H1 (cell line): Measurements from ENCODE around the gene SLC38A10. TPM values are rescaled to one million over a fixed set of nuclear protein-coding genes. Genes with fewer than 3 reads are reported as not detected.

ENCODE experiments used
- CTCF ChIA-PET: fragments of 300-600 bp; sonication (Branson Sonifier 250); formaldehyde crosslinking; loops from one replicate; lab custom pipeline; 2021; ENCODE audit not compliant: partially characterized antibody; lab: Charles Lee
- POLR2A ChIA-PET: fragments of 300-600 bp; sonication (Branson Sonifier 250); formaldehyde crosslinking; loops from one replicate; lab custom pipeline; 2021; ENCODE audit warnings: inconsistent platforms; ENCODE audit not compliant: partially characterized antibody; lab: Charles Lee
- DNase-seq, 2 experiments: peaks; one replicate each; pipeline versions ENCODE4 v3.0.0 to v3.0.0-alpha.2; 2010 to 2022; ENCODE audit warnings: low spot score in 2 of 2, low read depth in 1 of 2, mixed read lengths in 1 of 2
- FAIRE-seq: peaks from 2 replicates; lab custom pipeline; 2011; peaks lifted over from hg19 to GRCh38; lab: Jason Lieb, UNC
- H2AFZ ChIP-seq: 2 replicates; pipeline ENCODE4 v1.8.1; 2012; ENCODE audit warnings: low read length, inconsistent platforms
- H2AK5ac ChIP-seq: 2 replicates; pipeline ENCODE4 v1.6.1; 2013; ENCODE audit warnings: low read depth, low read length
- H2BK120ac ChIP-seq: replicated peaks from 2 replicates; pipeline ENCODE3; 2013; ENCODE audit warnings: low read depth, low read length, inconsistent platforms
- H2BK12ac ChIP-seq: 2 replicates; pipeline ENCODE4 v1.6.1; 2013; ENCODE audit warnings: low read depth, low read length
- H2BK15ac ChIP-seq: 2 replicates; pipeline ENCODE4 v1.6.1; 2013; ENCODE audit warnings: low read length
- H2BK20ac ChIP-seq: 2 replicates; pipeline ENCODE4 v1.6.1; 2013; ENCODE audit warnings: low read length
- H2BK5ac ChIP-seq: 2 replicates; pipeline ENCODE4 v1.6.1; 2013; ENCODE audit warnings: low read depth, low read length
- H3K14ac ChIP-seq: 2 replicates; pipeline ENCODE4 v1.6.1; 2013; ENCODE audit warnings: inconsistent platforms; ENCODE audit not compliant: insufficient read length
- H3K18ac ChIP-seq: 2 replicates; pipeline ENCODE4 v1.6.1; 2013; ENCODE audit warnings: low read length; ENCODE audit errors: extremely low read depth
- H3K23ac ChIP-seq: 2 replicates; pipeline ENCODE4 v1.6.1; 2013; ENCODE audit warnings: inconsistent platforms; ENCODE audit not compliant: insufficient read length
- H3K23me2 ChIP-seq: 2 replicates; pipeline ENCODE4 v1.6.1; 2013; ENCODE audit warnings: low read depth, low read length
- H3K27ac ChIP-seq: 2 replicates; pipeline ENCODE4 v1.6.1; 2011; ENCODE audit warnings: low read depth, low read length, inconsistent platforms
- H3K27me3 ChIP-seq, 4 experiments: replicated peaks in 1 of 4; 1 replicate in 1 of 4; 2 replicates in 3 of 4; pipeline versions ENCODE4 v1.6.1 to v1.8.1; 2011 to 2013; ENCODE audit warnings: low read length in 3 of 4, mild to moderate bottlenecking in 3 of 4, inconsistent platforms in 2 of 4, mixed read lengths in 2 of 4, moderate library complexity in 1 of 4; ENCODE audit not compliant: control insufficient read depth in 3 of 4, insufficient read depth in 3 of 4; ENCODE audit errors: extremely low read depth in 1 of 4
- H3K36me3 ChIP-seq, 4 experiments: 2 replicates each; pipeline versions ENCODE4 v1.6.1 to v1.8.1; 2011 to 2013; ENCODE audit warnings: mild to moderate bottlenecking in 4 of 4, low read length in 3 of 4, moderate library complexity in 2 of 4, control low read depth in 1 of 4, inconsistent platforms in 1 of 4; ENCODE audit not compliant: insufficient read depth in 4 of 4, control insufficient read depth in 2 of 4
- H3K4ac ChIP-seq: replicated peaks from 2 replicates; pipeline ENCODE3; 2013; ENCODE audit warnings: low read length, low read depth, mixed read lengths, inconsistent platforms; ENCODE audit not compliant: insufficient read length
- H3K4me1 ChIP-seq, 4 experiments: replicated peaks in 1 of 4; 1 replicate in 1 of 4; 2 replicates in 3 of 4; pipeline versions ENCODE4 v1.6.1 to v1.8.1; 2011 to 2013; ENCODE audit warnings: low read length in 3 of 4, inconsistent platforms in 2 of 4, mixed read lengths in 1 of 4; ENCODE audit not compliant: insufficient read depth in 4 of 4, control insufficient read depth in 3 of 4
- H3K4me2 ChIP-seq, 2 experiments: 2 replicates each; pipeline versions ENCODE4 v1.6.1 to v1.8.1; 2011 to 2013; ENCODE audit warnings: low read depth in 2 of 2, low read length in 2 of 2, control low read depth in 1 of 2, inconsistent platforms in 1 of 2, mild to moderate bottlenecking in 1 of 2; ENCODE audit not compliant: insufficient read depth in 1 of 2
- H3K4me3 ChIP-seq, 4 experiments: fragments of 200-600, 300-600 bp in 1 of 4; sonication (generic), shearing (Covaris generic), sonication (Bioruptor Twin) in 1 of 4; 2 replicates each; pipeline versions ENCODE4 v1.5.1 to v1.8.1; 2011 to 2016; ENCODE audit warnings: low read length in 4 of 4, low read depth in 3 of 4, control low read depth in 2 of 4, inconsistent platforms in 2 of 4, mild to moderate bottlenecking in 2 of 4, mixed read lengths in 1 of 4, moderate library complexity in 1 of 4; ENCODE audit not compliant: insufficient read depth in 2 of 4; ENCODE audit errors: extremely low read depth in 1 of 4
- H3K56ac ChIP-seq: replicated peaks from 2 replicates; pipeline ENCODE3; 2013; ENCODE audit warnings: low read depth, mild to moderate bottlenecking, mixed read lengths, low read length, inconsistent platforms; ENCODE audit not compliant: insufficient read length
- H3K79me1 ChIP-seq: 2 replicates; pipeline ENCODE4 v1.6.1; 2013; ENCODE audit warnings: low read depth, low read length, control low read depth
- H3K79me2 ChIP-seq, 2 experiments: 2 replicates each; pipeline versions ENCODE4 v1.6.1 to v1.8.1; 2012 to 2013; ENCODE audit warnings: low read length in 2 of 2, mild to moderate bottlenecking in 2 of 2, inconsistent platforms in 1 of 2; ENCODE audit not compliant: insufficient read depth in 2 of 2, control insufficient read depth in 1 of 2
- H3K9ac ChIP-seq, 4 experiments: replicated peaks in 1 of 4; 1 replicate in 1 of 4; 2 replicates in 3 of 4; pipeline versions ENCODE4 v1.6.1 to v1.8.1; 2011 to 2013; ENCODE audit warnings: low read depth in 3 of 4, low read length in 3 of 4, control low read depth in 2 of 4, mild to moderate bottlenecking in 2 of 4, moderate library complexity in 2 of 4, inconsistent platforms in 1 of 4; ENCODE audit errors: extremely low read depth in 1 of 4
- H3K9me3 ChIP-seq, 2 experiments: 2 replicates each; pipeline versions ENCODE4 v1.6.1 to v1.8.1; 2012 to 2013; ENCODE audit warnings: mild to moderate bottlenecking in 2 of 2, moderate library complexity in 2 of 2, control low read depth in 1 of 2, inconsistent platforms in 1 of 2, low read depth in 1 of 2, low read length in 1 of 2, mixed read lengths in 1 of 2; ENCODE audit not compliant: insufficient read depth in 2 of 2
- H4K20me1 ChIP-seq, 2 experiments: replicated peaks in 1 of 2; 2 replicates each; pipeline versions ENCODE3 to v1.8.1; 2011 to 2013; ENCODE audit warnings: inconsistent platforms in 2 of 2, low read length in 2 of 2, mild to moderate bottlenecking in 1 of 2; ENCODE audit not compliant: insufficient read depth in 2 of 2, control insufficient read depth in 1 of 2
- H4K5ac ChIP-seq: 2 replicates; pipeline ENCODE4 v1.6.1; 2013; ENCODE audit warnings: low read length, low read depth, mixed read lengths, inconsistent platforms; ENCODE audit not compliant: insufficient read length
- H4K8ac ChIP-seq: 2 replicates; pipeline ENCODE4 v1.8.0; 2013; ENCODE audit warnings: mild to moderate bottlenecking, moderate library complexity, low read length, inconsistent platforms; ENCODE audit not compliant: insufficient read depth; ENCODE audit errors: extremely low read depth
- H4K91ac ChIP-seq: replicated peaks from 2 replicates; pipeline ENCODE3; 2013; ENCODE audit warnings: low read length, mixed read lengths, inconsistent platforms; ENCODE audit not compliant: insufficient read length
- PHF8 ChIP-seq: fragments of 200-600 bp; sonication (generic); conservative IDR thresholded peaks from 2 replicates; pipeline ENCODE4 v1.7.1; 2012; ENCODE audit warnings: low read depth, mild to moderate bottlenecking, inconsistent platforms, low read length, moderate library complexity
- SP2 ChIP-seq: IDR thresholded peaks from 2 replicates; pipeline ENCODE4 v1.6.1; 2012; ENCODE audit warnings: mild to moderate bottlenecking, low read length, inconsistent platforms
- WGBS, 2 experiments: shearing (Covaris generic) in 1 of 2; methylation state at CpG; one replicate each; pipeline versions ENCODE4 v1.1.6 to v1.1.7; 2013 to 2015; ENCODE audit warnings: low lambda C conversion rate in 2 of 2, mixed read lengths in 2 of 2, inconsistent platforms in 1 of 2, low coverage in 1 of 2, missing lambda C conversion rate in 1 of 2; ENCODE audit not compliant: insufficient replicate concordance in 2 of 2, insufficient coverage in 1 of 2, insufficient read length in 1 of 2; ENCODE audit errors: extremely low coverage in 1 of 2, missing lambda C conversion rate in 1 of 2; 5-methylcytosine and 5-hydroxymethylcytosine counted together
- polyA plus RNA-seq, 7 experiments: library from polyadenylated mRNA; depleted of rRNA in 3 of 7; stranded (reverse) in 5 of 7; unstranded in 2 of 7; fragments of >200 nt in 5 of 7; fragments of 200-250 nt in 2 of 7; gene quantifications; 1 replicate in 5 of 7; 2 replicates in 1 of 7; 4 replicates in 1 of 7; pipeline versions ENCODE4 v1.2.1 to v1.2.3, GENCODE V29; 2011 to 2013; ENCODE audit warnings: missing spikeins in 2 of 7, mixed read lengths in 2 of 7
- total RNA-seq: library from RNA; stranded (reverse); fragmentation: NEBNext Ultra II Directional; extraction: Animal tissue kit (Norgen Biotek cat#: 25700); gene quantifications from 2 replicates; pipeline ENCODE4 v1.2.1, GENCODE V29; 2021

The SLC38A10 gene
- total and polyA plus RNA-seq, 2 of the 8 experiments (the other 6 are each of a cell fraction or from before 2014, with no cell fraction given): 26.4 to 41.0 TPM

DNA sequence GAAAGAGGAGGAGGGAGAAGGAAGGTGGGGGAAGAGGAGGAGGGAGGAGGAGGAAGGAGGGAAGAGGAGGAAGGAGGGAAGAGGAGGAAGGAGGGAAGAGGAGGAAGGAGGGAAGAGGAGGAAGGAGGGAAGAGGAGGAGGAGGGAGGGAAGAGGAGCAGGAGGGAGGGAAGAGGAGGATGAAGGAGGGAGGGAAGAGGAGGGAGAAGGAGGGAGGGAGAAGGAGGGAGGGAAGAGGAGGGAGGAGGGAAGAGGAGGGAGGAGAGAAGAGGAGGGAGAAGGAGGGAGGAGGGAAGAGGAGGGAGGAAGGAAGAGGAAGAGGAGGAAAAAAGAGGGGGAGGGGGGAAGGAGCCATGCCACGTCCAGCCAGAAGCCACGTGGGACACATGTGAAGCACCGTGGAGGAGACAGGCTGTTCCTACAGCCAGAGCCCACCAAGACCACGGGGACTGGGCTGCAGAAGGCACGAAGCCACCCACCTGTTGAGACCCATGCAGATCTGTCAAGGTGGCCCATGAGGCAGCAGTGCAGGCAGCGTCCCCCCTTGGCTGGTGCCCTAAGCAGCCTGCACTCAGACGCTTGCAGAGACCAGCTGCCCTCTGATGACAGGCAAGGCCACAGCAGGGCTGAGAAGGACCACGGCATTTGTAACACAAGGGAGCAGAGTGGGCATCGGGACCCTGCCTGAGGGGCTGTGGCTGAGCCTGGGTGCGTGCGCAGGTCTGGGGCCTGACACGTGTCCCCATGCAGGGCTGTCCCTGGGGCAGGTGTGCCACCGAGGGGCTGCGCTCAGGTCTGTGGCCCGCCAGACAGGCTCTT lies 45.7 kb downstream of the SLC38A10 start:
- no peaks in the 10 kb centered on the region for H3K27me3 ChIP-seq
- peaks cover 6% of the 10 kb centered on the region; the same call in 1 of the 2 replicates for H3K23me2 ChIP-seq
- no peak overlapping the region for H2BK20ac ChIP-seq
- no peak overlapping the region for H2AK5ac ChIP-seq
- TF ChIP-seq PHF8: no peak
- TF ChIP-seq SP2: no peak
- DNase-seq (no peak), FAIRE-seq (peak; percentile 87)
- ChIA-PET POLR2A (interaction anchor here (0.6 to 1.6 kb wide), 4 partner anchors 11 to 259 kb away, joined by 3 to 4 read pairs (median 4); partner anchors contain the start of genes NDUFAF8 and TEPSIN), CTCF (interaction anchor here (0.6 to 1.2 kb wide), 4 partner anchors 9 to 180 kb away, joined by 3 read pairs; no protein-coding TSS in a partner anchor)
- H2BK120ac ChIP-seq: no peak overlapping the region
- H3K23ac ChIP-seq: no peak overlapping the region
- H3K14ac ChIP-seq: no peak overlapping the region
- no peak overlapping the region for H3K4me2 ChIP-seq
- H3K18ac ChIP-seq: no peak overlapping the region
- H3K4ac ChIP-seq: no peak overlapping the region
- H3K27ac ChIP-seq: no peak overlapping the region
- H2AFZ ChIP-seq: no peak overlapping the region
- H4K8ac ChIP-seq: no peak overlapping the region
- no peak overlapping the region for H3K4me3 ChIP-seq
- H3K79me2 ChIP-seq: no peaks in the 10 kb centered on the region
- H2BK12ac ChIP-seq: 0 out of 2 replicates have a peak overlapping the region, but pooled peaks have one; percentile 60
- H4K91ac ChIP-seq: no peak overlapping the region
- WGBS, 2 experiments: 91% methylated on average over 15 of the region's 15 CpGs; no CpG with 5 or more reads in 1 of the 2 experiments
- no peaks in the 10 kb centered on the region; a peak in 1 of 8 replicates for H3K36me3 ChIP-seq
- peaks cover 0 to 15% of the 10 kb centered on the region in 2 experiments for H4K20me1 ChIP-seq
- no peak overlapping the region for H3K56ac ChIP-seq
- H2BK15ac ChIP-seq: no peak overlapping the region
- no peaks in the 10 kb centered on the region for H3K9me3 ChIP-seq
- H3K4me1 ChIP-seq: peaks cover 0 to 8% (median 1%) of the 10 kb centered on the region in 4 experiments; a peak in 2 of 7 replicates
- H3K79me1 ChIP-seq: no peaks in the 10 kb centered on the region
- H3K9ac ChIP-seq: no peak overlapping the region
- H4K5ac ChIP-seq: no peak overlapping the region
- no peak overlapping the region for H2BK5ac ChIP-seq
